Effector memory CD4-positive, alpha-beta T cell (primary cell): ENCODE results near the gene LRMDA.

ENCODE experiments used
- DNase-seq, 3 donors: peaks; one replicate each; pipeline ENCODE4 v3.0.0-alpha.2; 2020
- H3K27ac ChIP-seq: 2 replicates; pipeline ENCODE4 v1.7.0; 2013; ENCODE audit warnings: mild to moderate bottlenecking, low read length, moderate library complexity; ENCODE audit not compliant: insufficient read depth, poor library complexity, severe bottlenecking
- H3K27me3 ChIP-seq: replicated peaks from 2 replicates; pipeline ENCODE4 v1.7.0; 2013; ENCODE audit warnings: mild to moderate bottlenecking, low read length; ENCODE audit not compliant: insufficient read depth, control insufficient read depth, poor library complexity, severe bottlenecking
- H3K36me3 ChIP-seq: 2 replicates; pipeline ENCODE4 v1.7.0; 2013; ENCODE audit warnings: mild to moderate bottlenecking, low read length, moderate library complexity; ENCODE audit not compliant: control insufficient read depth, insufficient read depth
- H3K4me1 ChIP-seq: 2 replicates; pipeline ENCODE4 v1.7.0; 2013; ENCODE audit warnings: low read length, mild to moderate bottlenecking; ENCODE audit not compliant: control insufficient read depth, insufficient read depth, poor library complexity, severe bottlenecking
- H3K4me3 ChIP-seq: 2 replicates; pipeline ENCODE4 v1.7.0; 2013; ENCODE audit warnings: low read length, low read depth, mild to moderate bottlenecking; ENCODE audit not compliant: insufficient read depth, poor library complexity, severe bottlenecking
- H3K9me3 ChIP-seq: 2 replicates; pipeline ENCODE4 v1.7.0; 2013; ENCODE audit warnings: mild to moderate bottlenecking, low read length, moderate library complexity; ENCODE audit not compliant: control insufficient read depth

The LRMDA gene

DNA sequence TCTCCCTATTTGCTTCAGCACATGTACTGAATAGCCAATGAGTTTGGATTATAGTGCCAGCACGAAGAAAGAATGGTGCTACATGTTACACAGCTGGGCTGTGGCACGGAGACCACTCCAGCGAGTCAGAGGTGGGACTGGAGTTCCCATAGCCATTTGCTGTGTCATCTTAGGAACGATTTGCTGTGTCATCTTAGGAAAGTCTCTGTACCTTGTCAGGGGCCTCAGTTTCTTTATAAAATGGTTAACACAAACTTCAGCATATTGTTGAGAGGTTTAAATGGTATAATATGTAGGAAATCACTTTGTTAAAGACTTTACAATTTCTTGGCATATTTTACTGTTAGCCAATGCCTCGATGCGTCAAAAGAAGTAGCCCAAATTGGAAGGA, 609.4 kb downstream of the LRMDA start:
- H3K36me3 ChIP-seq: no peaks in the 10 kb centered on the region
- DNase-seq: no peak
- no peak overlapping the region for H3K4me3 ChIP-seq
- no peaks in the 10 kb centered on the region for H3K27me3 ChIP-seq
- H3K27ac ChIP-seq: no peak overlapping the region
- H3K4me1 ChIP-seq: no peaks in the 10 kb centered on the region
- no peaks in the 10 kb centered on the region for H3K9me3 ChIP-seq

- no peaks in the 10 kb centered on the region for H3K36me3 ChIP-seq
- DNase-seq: no peak
- H3K9me3 ChIP-seq: no peaks in the 10 kb centered on the region
- no peaks in the 10 kb centered on the region for H3K27me3 ChIP-seq
- H3K4me1 ChIP-seq: no peaks in the 10 kb centered on the region
- no peak overlapping the region for H3K27ac ChIP-seq
- no peak overlapping the region for H3K4me3 ChIP-seq
Measured at GRCh38 chr10:76041551-76041950, 610.1 kb downstream of the LRMDA start.

DNA sequence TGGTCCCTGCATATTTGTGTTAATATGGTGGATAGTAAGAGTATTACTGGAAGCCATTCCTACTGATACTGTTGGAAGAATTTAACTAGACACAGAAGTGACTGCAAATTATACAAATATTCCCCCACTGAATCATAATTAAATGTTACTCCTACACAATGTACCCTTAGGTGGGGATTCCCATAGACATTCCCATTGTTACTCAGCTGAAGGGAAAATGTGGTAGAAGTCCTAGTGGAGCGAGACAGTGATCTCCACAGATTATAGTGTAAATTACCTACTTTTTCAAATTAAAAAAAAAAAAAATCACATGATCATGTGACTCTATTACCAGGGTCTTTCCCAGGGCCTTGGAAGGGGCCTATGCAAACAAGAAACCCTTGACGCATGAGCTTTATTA, 611.8 kb downstream of the LRMDA start:
- no peak overlapping the region for H3K27ac ChIP-seq
- no peaks in the 10 kb centered on the region for H3K4me1 ChIP-seq
- H3K27me3 ChIP-seq: no peaks in the 10 kb centered on the region
- no peak overlapping the region for H3K4me3 ChIP-seq
- H3K9me3 ChIP-seq: no peaks in the 10 kb centered on the region
- no peak for DNase-seq
- no peaks in the 10 kb centered on the region for H3K36me3 ChIP-seq

DNA sequence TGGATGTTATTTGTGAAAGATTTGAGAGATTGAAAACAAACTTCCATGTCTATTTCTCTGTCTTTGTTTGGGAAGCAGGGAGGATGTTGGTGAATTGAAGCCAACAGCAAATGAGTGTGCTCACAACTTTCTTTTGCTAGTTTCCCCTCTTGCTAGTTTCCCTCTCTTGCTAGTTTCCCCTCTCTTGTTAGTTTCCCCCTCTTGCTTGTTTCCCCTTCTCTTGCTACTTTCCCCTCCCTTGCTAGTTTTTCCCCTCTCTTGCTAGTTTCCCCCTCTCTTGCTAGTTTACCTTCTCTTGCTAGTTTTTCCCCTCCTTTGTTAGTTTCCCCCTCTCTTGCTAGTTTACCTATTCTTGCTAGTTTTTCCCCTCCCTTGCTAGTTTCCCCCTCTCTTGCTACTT, 613.3 kb downstream of the LRMDA start:
- H3K4me3 ChIP-seq: no peak overlapping the region
- H3K27me3 ChIP-seq: no peaks in the 10 kb centered on the region
- H3K9me3 ChIP-seq: no peaks in the 10 kb centered on the region
- no peaks in the 10 kb centered on the region for H3K4me1 ChIP-seq
- H3K27ac ChIP-seq: no peak overlapping the region
- DNase-seq: no peak
- H3K36me3 ChIP-seq: no peaks in the 10 kb centered on the region

GRCh38 chr10:76045174-76045573, 613.8 kb downstream of the LRMDA start:
- no peaks in the 10 kb centered on the region for H3K27me3 ChIP-seq
- no peak overlapping the region for H3K27ac ChIP-seq
- DNase-seq: no peak
- H3K4me3 ChIP-seq: no peak overlapping the region
- no peaks in the 10 kb centered on the region for H3K4me1 ChIP-seq
- H3K9me3 ChIP-seq: no peaks in the 10 kb centered on the region
- no peaks in the 10 kb centered on the region for H3K36me3 ChIP-seq

DNA sequence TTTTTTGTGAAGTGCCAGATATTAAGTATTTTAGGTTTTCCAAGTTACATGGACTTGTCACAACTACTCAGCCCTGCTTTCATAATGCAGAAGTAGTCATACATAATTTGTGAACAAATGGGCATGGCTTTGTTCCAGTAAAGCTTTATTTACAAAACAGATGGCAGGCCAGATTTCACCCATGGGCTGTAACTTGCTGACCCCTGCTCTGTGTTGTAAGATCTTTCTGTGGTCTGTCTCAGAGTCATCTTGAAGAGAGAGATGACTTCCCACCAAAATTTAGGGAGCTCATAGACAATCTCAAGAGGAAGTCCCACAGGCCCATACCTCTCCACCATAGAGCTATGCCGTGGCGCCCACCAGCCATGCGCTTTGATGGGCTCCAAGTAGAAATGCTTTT, 616.1 kb downstream of the LRMDA start:
- H3K27ac ChIP-seq: no peak overlapping the region
- H3K4me1 ChIP-seq: no peaks in the 10 kb centered on the region
- no peaks in the 10 kb centered on the region for H3K27me3 ChIP-seq
- no peaks in the 10 kb centered on the region for H3K9me3 ChIP-seq
- no peaks in the 10 kb centered on the region for H3K36me3 ChIP-seq
- no peak overlapping the region for H3K4me3 ChIP-seq
- DNase-seq: no peak

DNA sequence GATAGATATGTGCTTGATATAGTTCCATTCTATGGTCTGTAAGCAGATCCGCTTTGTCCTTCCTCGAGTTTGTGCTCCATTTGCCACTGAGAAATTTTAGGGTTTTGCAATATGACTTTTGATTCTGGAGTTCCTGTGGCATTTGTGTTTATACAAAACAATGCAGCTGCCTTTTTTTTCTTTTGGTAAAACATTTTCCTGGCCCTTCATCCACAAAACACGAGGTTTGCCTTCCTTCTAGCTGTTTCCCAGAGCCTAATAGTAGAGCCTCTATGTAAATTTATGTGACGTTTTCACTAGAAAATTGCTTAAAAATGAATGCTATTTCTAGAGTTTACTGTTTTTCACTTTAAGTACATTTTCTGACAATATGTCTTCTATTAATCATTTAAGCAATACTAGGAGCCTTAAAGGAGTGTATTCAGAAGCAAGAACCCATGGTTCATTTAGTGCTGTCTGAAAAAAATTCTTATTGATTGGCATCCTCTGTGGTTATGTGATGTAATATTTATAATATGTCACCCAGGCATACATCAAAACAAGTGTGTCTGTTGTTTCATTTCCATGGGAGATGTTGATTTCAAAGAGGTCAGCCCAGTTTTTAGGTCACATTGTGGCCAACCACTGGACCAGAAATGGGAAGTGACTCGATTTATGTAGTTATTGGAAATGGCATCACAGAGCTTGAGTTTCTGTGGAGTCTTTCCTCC, 618.3 kb downstream of the LRMDA start:
- H3K4me1 ChIP-seq: no peaks in the 10 kb centered on the region
- no peaks in the 10 kb centered on the region for H3K36me3 ChIP-seq
- no peak for DNase-seq
- no peak overlapping the region for H3K27ac ChIP-seq
- H3K4me3 ChIP-seq: no peak overlapping the region
- no peaks in the 10 kb centered on the region for H3K27me3 ChIP-seq
- H3K9me3 ChIP-seq: no peaks in the 10 kb centered on the region

DNA sequence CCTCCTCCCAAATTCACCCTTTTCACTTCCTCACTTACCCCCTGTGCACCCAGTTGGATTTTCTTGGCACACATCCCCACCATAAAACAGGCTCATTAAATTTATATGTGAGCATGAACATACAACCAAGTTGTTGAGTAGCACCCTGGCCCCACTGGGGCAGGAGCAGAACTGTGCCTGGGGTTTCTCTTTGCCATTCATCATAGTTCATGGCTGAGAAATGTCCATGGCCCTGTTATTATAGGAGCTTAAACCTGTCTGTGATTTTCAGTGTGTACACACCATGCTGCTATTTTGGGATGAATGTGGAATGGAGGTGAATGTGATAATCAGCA, 618.8 kb downstream of the LRMDA start:
- H3K27me3 ChIP-seq: no peaks in the 10 kb centered on the region
- no peak for DNase-seq

DNA sequence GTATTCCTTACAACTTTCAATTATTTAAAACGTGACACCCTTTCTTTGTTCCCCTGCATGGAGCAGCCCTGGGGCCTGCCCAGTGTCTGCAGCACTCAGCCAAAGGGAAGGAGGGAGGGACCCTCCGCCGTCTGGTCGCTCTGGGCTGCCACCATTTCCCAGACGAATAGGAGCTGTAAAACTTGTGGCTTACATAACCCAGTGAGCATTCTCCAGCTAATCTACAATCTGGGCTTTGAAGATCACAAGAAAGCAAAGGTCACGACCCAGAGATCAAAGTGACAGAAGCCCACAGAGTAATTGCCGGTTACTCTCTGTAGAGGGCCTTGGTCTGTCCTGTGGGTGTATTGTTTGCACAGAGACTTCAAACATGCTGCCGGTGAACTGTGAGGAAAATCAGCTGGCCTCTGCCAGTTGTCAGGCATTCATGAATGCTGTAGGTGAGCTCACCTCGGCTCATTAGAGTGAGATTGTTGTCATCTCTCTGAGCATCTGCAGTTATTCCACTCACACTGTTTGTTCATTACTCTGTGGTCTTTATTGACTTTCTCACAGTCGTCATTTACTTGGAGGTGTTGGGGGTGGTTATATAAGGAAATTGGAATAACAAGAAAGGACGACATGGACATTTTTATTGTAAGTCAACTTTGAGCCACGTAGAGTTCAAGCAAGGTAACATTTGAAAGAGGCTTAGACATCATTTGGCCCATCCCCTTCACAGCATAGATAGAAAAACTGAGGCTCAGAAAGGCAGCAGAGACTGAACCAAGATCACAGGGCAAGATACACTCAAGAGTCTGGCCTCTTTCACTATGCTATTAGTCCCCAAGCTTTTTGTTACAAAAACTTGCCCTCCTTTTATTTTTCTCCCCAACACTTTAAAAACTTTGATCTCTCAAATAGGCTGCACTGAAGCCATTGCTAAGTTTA, 619.8 kb downstream of the LRMDA start:
- no peak overlapping the region for H3K27ac ChIP-seq
- H3K9me3 ChIP-seq: no peaks in the 10 kb centered on the region
- H3K4me3 ChIP-seq: no peak overlapping the region
- no peaks in the 10 kb centered on the region for H3K27me3 ChIP-seq
- H3K4me1 ChIP-seq: no peaks in the 10 kb centered on the region
- no peak for DNase-seq
- H3K36me3 ChIP-seq: no peaks in the 10 kb centered on the region

More for the DNA sequence above, 618.8 kb downstream of the LRMDA start:
- Histone ChIP-seq H3K36me3 (no peaks in the 10 kb centered on the region), H3K27ac (no peak overlapping the region), H3K4me3 (no peak overlapping the region), H3K9me3 (no peaks in the 10 kb centered on the region), H3K4me1 (no peaks in the 10 kb centered on the region)
